GM21576 (cell line): ENCODE measurements around the gene STAT2.

Experiments
- ATAC-seq: cut with Tn5 transposase; IDR thresholded peaks from one replicate; pipeline ENCODE4 v1.9.1; 2021; ENCODE audit warnings: mild to moderate bottlenecking, moderate library complexity; ENCODE audit not compliant: unreplicated experiment

STAT2 gene

DNA sequence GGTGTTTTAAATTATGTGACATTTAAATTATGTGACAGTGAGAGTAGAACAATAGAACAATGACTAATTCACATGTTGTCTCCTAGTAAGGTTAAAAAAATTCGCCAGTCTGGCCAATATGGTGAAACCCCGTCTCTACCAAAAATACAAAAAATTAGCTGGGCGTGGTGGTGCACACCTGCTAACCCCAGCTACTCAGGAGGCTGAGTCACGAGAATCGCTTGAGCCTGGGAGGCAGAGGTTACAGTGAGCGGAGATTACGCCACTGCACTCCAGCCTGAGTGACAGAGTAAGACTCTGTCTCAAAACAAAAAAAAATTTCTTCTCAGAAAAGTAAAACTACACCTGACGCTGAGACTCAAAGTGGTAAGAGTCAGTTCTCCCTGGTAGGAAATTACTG, 62.5 kb downstream of the STAT2 start:
- ATAC-seq: no peak

DNA sequence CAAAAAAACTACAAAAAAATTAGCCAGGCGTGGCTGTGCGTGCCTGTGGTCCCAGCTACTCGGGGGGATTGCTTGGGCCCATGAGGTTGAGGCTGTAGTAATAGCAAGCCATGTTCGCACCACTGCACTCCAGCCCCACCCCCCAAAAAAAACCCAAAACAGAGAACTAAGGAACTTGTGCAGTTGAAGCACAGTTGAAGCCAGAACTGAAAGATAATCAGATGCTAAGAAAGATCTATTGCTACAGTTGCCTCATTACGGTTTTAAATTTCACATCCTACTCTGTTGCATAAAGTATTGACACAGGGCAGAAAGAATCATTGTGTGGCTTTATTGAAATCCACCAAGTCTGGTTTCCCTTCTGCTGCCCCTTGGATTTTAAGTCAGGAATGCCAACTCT, 63.6 kb downstream of the STAT2 start:
- ATAC-seq: no peak

- ATAC-seq: no peak
Observed at GRCh38 chr12:56293795-56294194, 66.1 kb downstream of the STAT2 start.
